Activated CD4-positive, alpha-beta T cell treated with anti-CD3 and anti-CD28 coated beads, Interleukin-2, amount 50 U/mL, for 48 hours (primary cell): ENCODE data around the gene GUK1.
A peak's percentile ranks its signal among the peaks of the same experiment; 100 is the strongest.

Source experiments
- DNase-seq, 2 experiments: peaks; one replicate each; pipeline ENCODE4 v3.0.0-alpha.2; 2020

Gene GUK1

DNA sequence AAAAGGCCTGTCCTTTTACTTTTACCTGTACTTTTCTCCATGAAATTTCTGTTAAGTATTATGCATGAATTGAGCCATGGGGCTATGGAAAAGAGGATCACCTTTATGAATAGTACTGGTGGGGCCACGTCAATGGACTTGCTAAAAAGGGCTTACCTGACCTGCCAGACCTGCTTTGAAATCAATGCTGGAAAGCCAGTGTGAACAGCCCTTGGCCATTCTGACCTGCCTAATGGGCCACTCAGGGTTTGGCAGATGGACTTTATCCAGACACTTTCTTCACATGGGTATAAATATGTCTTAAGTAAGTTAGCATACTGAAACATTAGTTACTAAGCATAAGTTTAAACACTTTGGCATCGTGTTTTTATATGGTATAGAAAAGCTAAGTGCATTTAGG is 8.3 kb upstream of the GUK1 start:
- DNase-seq = no peak

DNA sequence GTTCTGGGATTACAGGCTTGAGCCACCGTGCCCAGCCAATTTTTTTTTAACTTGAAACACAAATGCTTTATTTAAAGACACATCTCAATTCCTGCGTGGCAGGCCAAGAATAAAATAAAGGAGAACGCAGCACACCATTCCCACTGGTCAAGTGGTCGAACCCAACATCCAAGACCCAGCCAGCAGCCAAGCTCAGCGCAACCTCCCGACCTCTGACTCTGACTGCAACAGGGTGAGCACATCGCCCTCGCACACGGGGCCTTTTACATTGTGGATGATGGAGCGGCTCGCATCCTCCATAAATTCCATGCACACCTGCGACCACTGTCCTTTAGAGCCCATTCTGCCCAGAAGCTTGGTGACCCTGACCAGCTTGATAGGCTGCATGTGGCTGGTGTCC is 5.5 kb upstream of the GUK1 start:
- DNase-seq = no peak

DNA sequence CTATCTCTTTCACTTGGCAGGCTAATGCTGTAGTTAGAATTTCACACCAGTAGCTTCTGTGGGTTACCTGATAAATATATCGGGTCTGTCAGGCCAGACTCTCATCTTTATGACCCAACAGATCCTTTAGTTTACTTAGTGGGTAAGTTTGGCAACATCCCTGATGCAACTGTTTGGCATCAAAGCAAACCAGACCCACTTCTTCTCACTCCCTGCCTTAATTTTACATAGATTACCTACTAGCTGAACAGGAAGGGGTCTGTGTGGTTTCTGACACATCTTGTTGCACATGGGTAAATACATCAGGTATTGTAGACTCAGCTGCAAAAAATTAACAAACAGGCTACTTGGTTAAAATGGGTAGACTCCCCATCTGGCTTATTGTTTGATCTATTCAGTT is 3.2 kb upstream of the GUK1 start:
- no peak for DNase-seq

DNA sequence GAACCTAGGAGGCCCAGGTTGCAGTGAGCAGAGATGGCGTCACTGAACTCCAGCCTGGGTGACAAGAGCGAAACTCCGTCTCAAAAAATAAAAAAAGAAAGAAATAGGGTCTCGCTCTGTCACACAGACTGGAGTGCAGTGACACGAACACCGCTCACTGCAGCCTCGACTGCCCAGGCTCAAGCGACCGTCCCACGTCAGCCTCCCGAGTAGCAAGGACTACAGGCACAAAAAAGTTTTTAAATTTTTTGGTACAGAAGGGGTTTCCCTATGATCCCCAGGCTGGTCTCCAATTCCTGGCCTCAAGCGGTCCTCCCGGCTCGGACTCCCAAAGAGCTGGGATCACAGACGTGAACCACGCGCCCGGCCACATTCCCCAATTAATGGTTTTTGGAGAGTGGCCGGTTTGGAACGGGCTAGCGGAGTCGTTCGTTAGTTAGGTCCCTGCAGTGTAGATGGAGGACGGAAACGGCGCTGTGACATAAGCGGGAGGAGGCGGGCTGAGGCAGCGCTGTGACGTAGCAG is 611 bp upstream of the GUK1 start:
- no peak for DNase-seq

DNA sequence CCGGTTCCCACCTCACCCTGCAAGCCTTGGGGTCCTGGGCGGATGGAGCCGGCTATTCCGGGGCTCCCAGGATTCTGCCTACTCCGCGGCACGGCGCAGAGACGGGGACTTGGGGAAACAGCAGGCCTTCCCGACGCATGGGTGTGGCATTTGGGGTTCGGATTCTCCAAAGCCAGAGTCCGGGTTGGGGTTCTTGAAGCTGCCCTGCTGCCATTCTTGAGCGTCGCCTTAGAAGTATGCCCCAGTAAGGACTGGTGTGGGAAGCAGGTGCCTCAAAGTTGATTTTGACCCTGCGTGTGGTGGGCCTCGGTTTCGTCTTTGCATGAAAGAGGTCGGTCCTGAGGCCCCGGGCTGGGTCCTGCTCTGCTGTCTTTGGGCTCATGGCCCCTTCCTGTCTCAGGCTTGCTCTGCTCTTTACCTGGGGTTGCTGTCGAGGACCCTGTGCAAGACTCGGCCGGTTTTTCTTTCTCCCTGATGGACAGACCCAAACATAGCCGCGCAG is 696 bp downstream of the GUK1 start:
- peak in 1 of 2 experiments; percentile 19 for DNase-seq

DNA sequence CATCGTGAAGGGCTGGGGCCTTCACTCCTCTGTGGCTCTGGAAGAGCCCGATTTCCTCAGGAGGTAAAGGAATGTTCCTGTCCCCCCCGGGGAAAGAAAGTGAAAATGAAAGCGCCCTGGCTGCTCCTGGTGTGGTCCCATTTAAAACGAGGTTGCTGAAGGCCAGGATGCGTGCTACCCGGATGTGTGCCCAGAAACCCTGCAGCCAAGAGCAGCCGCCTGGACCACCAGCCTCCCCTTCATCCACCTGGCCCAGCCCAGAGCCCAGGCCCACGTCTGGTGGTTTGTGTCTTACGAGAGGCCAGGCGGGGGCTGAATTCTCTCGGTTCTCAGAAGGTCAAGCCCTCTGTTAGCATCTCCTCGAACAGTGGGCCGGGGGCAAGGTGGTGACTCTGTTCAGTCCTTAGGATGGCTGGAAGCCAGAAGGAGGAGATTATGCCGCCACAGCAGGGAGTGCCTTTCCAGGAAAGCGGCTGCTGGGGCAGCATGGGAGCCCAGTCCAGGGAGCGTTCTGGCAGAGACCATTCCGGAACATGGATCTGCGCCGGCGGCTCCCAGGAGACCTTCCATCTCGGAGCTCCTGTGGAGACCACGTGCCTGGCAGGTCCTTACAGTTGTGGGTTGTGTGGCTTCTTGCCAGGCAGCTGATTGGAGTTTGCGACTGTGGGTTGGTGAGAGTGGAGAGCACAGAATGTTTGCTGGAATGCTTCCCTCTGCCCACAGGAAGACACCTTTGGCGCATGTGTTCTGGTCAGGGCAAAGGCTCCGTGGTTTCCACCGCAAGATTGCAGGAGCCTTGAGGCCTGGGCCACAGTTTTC is 1.4 kb downstream of the GUK1 start:
- peak; percentile 25 to 38 for DNase-seq

DNA sequence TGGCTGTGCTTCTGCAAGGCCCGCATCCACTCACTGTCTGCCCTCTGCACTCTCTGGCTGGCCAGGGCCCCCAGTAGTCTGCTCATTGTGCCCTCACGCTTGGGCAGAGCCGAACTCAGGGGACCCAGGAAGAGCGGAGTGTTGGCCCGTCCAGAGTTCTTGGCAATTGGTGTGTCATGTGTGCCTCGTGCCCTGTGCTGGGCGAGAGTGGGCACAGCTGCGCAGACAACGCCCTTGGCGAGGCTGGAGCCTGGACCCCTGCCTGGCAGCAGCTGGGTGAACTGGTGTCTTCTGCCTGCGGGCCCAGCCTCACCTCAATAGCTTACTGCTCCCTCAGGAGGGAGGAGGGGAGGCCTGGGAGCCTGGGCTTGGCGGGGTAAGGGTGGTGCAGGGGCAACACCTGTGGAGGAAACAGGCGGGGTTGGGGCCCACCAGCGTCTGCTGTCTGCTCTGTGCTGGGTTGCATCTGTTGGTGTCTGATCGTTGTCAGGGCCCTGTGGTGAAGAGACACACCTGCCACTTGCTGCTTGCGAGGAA is 2.1 kb downstream of the GUK1 start:
- DNase-seq = no peak

DNA sequence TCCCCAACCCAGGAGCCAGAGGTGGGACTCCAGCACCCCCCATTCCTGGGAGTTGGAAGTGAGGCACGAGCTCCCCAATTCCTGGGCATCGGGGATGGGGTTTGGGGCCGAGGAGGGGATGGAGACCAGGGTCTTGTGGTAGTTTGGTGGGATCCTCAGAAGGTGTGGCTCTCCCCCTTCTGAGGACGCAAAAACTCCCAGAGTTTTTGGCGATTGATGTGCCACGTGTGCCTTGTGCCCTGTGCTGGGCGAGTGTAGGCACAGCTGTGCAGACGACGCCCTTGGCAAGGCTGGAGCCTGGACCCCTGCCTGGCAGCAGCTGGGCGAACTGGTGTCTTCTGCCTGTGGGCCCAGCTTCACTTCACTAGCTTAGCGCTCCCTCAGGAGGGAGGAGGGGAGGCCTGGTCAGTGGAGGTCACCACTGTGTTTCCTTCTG is 2.6 kb downstream of the GUK1 start:
- DNase-seq = no peak

DNA sequence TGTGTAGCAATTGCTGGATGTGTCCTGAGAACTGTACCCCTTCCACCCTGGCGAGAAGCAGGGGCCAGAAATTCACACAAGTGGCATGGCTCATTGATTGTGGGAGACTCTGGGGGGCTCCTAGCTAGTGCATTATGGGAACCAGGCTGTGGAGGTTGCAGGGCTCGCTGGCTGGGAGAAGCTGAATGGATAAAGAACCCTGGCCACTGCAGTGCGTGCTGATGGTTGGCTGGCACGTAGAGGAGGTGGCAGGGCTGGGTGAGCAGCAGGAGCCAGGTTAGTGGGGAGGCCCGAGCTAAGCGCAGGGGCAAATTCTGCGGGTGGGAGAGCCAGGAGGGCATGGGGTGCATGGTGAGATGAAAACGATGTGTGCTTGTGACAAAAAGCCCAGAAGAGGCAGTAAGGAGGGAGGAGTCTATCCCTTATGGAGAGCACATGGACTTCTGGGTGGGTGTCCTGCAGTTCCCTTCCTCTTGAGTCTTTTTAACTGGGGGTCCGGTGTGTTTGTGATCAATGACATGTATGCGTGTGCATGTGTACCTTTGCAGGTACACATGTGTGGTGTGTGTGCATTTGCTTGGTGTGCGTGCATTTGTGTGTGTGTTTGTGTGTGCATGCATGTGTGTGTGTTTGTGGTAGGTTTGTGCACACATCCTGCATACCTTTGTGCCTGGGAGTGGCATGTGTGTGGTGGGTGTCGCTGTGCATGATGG is 3.6 kb downstream of the GUK1 start:
- no peak for DNase-seq

DNA sequence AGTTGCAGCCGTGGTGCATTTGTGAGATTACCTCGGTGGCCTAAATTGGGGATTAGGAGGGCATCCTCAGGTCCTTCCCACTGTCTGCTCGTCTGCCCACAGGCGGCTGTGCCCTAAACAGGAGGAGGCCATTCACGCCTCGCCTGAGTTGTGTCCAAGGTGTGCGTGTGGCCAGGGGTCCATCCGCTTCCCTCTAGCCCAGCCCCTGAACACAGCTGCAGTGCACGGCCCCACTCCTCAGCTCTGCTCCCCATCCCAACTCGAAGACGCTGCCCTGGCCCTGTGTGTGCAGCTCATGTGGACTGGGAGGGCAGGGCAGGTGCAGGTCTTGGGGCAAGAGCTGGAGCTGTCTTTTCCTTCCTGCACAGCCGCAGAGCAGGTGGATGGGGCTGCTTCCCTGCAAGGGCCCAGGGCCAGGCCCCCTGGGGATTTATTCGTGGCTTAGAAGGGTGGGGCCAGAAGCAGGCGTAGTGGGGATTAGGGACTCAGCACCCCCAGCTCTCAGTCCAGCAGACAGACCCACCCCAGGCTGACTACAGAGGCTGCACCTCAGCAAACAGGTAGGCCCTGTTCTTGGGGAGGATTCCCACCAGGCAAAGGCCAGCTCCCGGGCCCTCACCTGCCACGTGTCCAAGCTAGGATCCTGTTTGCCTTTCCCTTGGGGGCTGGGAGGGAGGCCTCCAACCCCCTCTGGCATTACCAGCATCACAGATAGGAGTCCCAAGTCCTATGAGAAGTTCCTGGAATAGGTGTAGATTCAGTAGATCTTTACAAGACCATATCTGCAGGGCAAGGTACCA is 4.3 kb downstream of the GUK1 start:
- DNase-seq = no peak

DNA sequence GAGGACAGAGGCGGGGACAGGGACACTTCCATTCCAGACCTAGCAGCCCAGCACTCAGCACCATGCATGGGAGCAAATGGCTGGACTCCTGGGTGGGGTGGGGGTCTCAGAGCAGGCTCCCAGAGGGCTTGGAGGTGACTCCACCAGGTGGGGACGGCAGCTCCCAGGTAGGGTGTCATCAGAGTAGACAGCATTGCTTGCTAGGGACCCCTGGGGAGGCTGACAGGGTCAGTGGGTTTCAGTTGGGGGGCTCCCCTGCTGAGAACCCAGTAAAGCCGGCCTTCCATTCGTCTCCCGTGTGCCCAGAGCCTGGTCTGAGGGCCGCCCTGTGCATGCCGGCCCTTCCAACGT is 4.9 kb downstream of the GUK1 start:
- no peak for DNase-seq

DNA sequence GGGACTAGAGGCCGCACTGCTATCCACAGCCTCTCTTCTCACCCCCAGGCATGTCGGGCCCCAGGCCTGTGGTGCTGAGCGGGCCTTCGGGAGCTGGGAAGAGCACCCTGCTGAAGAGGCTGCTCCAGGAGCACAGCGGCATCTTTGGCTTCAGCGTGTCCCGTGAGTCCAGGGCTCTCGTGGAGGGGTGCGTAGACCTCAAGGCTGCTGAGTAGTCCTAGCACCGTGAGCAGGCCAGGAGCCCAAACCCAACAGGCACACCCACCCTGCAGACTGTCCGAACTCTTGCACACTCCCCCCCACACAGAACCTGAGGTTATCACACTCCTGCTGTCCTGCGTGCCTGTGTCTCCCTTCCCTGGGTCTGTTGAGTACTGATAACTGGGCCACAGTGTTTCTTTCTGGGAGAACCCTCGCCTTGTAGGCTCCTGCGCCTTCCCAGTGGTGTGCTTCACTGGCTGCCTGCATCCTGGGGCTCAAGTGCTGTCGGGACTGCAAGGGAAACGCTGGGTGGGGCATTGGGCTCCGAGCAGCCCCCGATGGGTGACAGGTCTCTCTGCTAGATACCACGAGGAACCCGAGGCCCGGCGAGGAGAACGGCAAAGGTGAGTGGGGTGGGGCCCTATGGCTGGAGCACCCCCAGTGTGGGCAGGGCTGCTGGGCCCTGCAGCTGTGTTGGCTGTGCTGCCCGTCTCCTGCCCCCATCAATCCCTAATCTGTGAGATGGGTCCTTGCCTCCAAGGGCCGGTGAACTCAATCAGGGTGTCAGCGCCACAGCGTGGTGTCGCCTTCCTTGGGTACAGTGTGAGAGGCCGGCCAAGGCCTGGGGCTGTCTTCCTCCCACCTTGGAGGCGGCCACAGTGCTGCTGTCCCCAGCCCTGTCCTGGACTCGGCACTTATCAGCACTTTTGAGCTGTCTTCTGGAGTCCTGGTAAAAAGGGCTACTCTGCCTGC is 5.7 kb downstream of the GUK1 start:
- no peak for DNase-seq

DNA sequence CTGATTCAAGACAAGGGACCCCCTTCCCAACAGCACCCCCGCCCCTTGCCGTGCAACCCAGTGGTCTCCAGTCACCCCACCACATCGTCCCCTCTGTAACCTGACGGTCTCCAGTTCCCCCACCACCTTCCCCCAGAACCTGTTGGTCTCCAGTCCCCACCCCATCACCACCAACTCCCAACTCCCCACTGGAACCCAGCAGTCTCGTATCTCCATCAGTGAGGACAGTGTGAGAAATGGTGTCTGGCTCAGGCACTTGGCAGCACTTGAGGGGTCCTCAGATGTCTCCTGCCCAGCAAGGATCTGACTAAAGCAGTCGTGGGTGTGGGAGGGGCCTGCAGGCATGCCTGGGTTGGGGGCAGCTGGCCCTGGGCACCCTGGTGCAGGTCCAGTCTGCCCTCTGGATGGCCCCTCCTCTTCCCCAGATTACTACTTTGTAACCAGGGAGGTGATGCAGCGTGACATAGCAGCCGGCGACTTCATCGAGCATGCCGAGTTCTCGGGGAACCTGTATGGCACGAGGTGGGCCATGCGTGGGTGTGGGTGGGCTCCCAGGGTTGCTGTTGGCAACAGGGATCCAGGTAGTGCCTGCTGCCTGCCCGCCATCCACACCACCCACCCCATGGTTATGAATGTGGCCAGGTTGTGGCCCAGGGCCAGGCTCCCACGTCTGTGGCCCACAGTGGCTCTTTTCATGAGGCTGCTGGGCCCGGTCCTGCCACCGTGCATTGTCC is 6.5 kb downstream of the GUK1 start:
- DNase-seq = no peak

DNA sequence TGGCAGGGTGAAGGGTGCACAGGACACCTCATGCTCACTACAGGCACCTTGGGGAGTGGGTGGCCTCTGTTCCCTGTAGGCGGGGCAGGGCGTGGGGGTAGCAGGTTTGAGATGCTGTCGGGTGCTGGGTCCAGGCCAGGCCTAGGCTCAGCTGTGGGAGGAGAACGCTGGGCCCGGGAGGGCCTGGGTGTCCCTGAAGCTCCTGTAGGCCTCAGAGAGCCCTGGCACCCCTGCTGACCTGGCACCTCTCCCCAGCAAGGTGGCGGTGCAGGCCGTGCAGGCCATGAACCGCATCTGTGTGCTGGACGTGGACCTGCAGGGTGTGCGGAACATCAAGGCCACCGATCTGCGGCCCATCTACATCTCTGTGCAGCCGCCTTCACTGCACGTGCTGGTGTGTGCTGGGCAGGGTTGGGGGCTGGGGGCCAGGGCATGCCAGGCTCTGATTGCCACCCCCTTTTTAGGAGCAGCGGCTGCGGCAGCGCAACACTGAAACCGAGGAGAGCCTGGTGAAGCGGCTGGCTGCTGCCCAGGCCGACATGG is 7.1 kb downstream of the GUK1 start:
- DNase-seq = no peak

DNA sequence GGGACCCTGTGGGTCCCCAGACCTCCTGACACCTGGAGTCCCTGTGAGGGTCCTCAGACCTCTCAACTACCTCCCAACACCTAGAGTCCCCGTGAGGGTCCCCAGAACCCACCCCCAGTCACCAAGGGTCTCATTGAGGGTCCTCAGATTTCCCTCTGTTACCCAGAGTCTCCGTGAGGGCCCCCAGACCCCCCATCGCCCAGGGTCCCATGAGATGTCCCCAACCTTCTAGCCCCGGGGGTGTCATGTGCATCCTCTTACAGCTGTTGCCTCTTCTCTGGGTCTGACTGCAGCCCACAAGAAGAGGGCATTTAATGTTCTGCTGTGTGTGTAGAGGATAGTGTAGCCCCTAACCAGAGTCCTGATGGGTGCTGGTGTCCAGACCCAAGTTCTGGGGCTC is 7.7 kb downstream of the GUK1 start:
- no peak for DNase-seq

DNA sequence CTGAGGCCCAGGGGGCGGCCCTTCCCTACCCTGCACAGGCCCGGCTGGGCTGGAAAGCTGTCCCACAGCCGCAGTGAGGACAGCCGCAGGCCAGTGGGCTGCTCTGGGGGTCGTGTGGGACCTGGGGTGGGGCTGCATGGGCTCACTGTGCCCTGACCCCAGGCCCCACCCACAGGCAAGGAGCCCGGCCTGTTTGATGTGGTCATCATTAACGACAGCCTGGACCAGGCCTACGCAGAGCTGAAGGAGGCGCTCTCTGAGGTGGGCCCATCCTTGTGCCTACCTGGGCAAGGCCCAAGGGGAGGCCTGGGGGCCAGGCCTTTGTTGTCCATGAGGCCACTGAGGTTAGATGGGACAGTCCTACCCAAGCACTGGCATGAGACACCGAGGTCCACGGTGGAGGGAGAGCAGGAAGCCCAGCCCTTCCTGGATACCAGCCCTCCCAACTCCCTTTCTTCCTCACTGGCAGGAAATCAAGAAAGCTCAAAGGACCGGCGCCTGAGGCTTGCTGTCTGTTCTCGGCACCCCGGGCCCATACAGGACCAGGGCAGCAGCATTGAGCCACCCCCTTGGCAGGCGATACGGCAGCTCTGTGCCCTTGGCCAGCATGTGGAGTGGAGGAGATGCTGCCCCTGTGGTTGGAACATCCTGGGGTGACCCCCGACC is 8.2 kb downstream of the GUK1 start:
- DNase-seq = no peak

DNA sequence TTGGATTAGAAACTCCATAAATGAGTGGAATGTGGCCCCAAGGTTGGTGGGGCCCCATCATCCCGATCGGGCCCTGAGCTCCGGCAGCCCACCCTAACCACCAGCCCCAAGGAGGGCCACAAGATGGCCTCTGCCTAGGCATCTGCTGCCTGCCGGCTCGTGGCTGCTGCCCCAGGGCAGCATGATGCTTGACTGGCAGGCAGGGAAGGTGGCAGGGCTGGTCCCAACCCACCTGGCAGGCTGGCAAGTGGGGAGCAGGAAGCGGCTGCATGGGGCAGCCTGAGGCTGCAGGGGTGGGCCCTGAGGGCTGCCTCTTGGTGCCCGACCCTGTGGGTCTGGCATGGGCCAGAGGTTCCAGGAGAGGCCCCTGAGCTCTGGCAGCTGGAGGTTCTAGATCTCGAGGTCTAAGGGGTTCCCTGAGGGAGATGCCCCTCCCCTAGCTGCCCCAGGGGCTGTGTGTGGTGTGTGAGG is 8.9 kb downstream of the GUK1 start:
- DNase-seq = no peak

DNA sequence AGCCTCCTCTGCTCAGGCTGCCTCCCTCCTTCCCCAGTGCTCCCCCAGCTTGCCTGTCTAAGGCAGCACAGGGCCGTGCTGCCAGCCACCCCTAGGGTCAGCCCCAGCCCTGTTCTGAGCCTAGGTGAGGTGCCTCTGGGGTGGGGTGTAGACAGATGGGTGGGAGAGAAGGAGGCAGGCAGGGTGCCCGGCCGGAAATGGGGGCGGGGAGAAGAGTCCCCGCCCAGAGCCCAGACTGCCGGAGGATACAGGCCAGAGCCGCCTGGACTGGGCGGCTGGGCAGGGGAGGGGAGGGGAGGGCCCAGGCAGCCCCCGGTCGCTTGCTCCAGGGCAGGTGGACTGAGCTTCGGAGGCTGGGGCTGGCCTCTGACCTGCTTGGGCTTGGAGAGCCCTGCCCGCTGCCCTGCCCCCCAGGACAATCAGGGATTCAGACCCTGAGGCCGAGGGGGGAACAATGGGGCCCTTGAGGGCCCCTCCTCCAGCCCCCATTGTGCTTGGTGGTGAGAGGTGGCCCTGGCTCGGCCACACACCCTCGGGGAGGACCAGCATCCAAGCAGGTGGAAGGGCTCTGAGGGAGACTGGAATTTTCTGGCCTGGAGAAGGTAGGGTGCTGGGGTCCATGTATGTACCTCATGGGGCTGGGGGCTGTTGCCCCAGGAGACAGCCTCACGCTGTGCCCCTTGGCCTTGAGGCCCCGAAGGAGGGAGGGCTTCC is 9.5 kb downstream of the GUK1 start, which contains the start of gene GJC2:
Gene GJC2, plus strand, starts transcription at position 525 of the 714 bp plus-strand sequence. CDS start 7,829 bp downstream, outside the sequence.
- no peak for DNase-seq

DNA sequence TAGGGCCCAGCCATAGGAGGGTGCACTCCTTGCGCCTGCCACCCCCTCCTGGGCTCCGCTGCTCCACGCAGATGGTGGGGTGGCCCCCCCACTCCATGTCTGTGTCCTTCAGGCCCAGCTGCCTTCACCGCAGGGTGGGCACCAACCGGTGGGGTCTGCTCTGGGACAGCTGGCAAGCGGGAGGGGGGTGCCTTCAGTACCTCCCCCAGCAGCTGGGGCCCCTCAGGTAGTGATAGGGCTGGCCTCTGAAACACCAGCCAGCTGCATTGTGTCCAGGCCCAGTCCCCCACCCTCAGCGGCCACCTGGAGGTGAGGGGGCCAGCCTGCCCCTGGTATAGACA is 10.0 kb downstream of the GUK1 start:
- DNase-seq = no peak
